Stimulated activated naive CD8-positive, alpha-beta T cell treated with anti-CD3 and anti-CD28 coated beads, Interleukin-15, Interleukin-2, amounts not matched to agents 100 U/mL and 50 U/mL, for 24 hours (primary cell): ENCODE measurements around the gene TINAGL1.

ENCODE experiments used
- ATAC-seq: fragments of 150-1000 bp; cut with Tn5 transposase; one replicate; pipeline ENCODE4 v1.10.0; 2021
- DNase-seq: peaks from one replicate; pipeline ENCODE4 v3.0.0; 2021

Gene TINAGL1, protein sequence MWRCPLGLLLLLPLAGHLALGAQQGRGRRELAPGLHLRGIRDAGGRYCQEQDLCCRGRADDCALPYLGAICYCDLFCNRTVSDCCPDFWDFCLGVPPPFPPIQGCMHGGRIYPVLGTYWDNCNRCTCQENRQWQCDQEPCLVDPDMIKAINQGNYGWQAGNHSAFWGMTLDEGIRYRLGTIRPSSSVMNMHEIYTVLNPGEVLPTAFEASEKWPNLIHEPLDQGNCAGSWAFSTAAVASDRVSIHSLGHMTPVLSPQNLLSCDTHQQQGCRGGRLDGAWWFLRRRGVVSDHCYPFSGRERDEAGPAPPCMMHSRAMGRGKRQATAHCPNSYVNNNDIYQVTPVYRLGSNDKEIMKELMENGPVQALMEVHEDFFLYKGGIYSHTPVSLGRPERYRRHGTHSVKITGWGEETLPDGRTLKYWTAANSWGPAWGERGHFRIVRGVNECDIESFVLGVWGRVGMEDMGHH

DNA sequence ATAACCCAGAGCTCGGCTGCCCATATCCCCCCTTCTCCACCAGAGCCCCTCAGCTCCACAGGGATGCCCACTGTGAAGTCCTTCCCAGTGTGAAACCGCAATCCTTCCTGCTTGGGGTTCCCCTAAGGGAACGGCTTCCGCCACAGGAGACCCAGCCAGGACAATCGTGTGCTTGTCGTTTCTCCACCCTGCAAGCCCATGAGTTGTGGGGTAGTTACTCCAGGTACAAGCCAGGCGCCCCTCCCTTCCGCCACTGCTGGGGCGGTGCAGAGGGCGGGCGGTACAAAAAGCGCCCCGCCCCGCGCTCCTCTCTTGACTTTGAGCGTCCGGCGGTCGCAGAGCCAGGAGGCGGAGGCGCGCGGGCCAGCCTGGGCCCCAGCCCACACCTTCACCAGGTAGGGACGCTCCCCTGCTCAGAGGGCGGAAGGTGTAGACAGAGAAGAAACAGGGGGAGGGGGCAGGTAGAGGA lies at the start of gene TINAGL1:
TINAGL1 (plus strand) TSS at position 315 of the 469 bp plus-strand sequence. CDS start 634 bp downstream, outside the sequence.
- no peak for ATAC-seq
- no peak for DNase-seq

DNA sequence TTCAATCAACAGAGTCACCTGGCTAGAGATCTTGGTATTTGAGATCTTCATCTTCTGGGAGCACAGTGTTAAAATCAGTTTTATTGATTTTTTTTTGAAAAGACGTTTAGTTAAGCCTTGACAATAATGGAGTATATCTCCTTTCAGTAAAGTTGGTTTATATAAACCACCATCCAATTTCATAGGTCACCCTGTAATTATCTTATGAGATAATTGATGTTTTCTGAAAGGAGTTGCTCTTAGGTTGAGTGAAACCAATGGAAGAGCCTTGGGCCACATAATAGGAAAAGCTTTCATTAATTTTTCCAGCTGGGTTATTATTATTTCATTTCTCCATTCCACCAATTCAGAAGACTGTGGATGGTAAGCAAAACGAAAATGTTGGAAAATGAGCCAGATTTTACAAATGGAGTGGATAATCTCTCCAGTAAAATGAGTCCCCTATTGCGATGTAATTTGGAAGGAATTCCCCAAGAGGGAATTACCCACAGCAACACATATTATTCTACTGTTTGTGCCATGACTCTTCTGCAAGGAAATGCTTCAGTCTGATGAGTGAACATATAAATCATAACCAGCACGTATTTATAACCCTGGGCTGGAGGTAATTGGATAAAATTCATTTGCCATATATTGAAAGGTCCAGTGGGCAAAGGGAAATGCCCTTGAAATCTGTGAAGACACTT lies 46.2 kb upstream of the TINAGL1 start:
- ATAC-seq (no peak), DNase-seq (no peak)

DNA sequence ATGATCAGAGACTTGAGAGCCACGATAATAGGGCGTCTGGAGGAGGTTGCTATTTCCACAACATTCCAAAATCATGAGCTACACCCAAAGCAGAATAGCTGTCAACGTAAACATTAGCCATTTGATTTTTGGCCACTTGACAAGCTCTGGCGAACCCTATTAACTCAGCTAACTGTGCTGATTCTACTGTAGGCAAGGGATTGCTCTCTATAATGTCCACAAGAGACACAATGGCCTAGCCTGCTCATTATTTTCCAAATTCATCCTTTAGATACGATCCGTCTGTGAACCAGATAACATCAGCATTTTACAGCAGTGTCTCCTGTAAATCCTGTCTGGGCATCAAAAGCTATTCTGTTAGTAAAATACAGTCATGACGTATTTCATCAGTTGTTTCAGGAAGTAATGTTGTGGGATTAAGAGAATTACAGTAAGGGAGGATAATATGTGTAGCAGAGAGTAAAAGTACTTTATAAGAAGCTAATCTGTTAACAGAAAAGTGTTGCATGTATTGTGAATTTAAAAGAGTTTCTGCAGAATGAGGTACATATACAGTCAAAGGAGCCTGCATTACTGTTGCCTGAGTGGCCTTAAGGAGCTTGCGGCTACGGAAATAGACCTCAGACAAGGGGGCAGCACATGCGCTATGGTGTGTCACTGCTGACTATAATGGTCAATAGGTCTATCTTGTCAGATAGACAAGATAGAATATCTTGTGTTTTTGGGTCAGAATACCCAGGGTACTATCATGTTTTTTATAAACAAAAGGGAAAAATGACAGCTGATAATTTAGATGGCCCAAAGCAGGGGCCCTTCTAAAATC lies 44.9 kb upstream of the TINAGL1 start:
- DNase-seq = no peak

DNA sequence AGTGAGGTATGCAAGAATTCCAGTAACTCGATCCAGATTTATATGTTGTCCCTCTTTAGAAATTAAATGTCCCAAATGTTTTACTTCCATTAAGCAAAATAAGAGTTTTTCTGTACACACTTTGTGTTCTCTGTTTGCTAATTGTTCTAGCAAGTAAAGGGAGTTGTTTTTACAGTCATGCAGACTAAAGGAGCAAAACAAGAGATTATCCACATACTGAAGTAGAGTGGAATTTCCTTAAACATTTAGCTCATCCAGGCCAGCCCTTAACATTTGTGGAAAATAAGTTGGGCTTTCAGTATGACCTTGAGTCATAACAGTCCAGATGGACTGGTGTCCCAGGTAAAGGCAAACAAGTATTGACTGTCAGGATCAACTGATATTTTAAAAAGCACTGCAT lies 44.1 kb upstream of the TINAGL1 start:
- DNase-seq = no peak
- no peak for ATAC-seq

More for the DNA sequence above, 44.9 kb upstream of the TINAGL1 start:
- no peak for ATAC-seq

DNA sequence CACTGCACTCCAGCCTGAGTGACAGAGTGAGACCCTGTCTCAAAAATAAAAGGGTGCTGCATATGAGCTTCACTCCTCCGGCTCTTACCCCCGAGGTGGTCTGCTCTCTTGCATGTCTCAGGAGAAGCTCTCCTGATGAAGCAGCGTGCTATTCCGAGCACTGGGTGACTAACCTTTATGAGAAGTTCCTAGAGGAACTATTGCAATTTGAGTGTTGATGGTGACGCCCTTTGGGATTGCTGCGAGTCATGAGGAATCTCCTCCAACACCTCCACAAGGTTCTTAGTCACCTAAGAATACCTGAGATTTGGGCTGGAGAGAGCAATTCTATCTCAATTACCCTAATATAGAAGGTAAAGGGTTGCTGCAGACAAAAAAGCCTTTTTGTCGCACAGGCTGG lies 40.8 kb upstream of the TINAGL1 start:
- DNase-seq (no peak), ATAC-seq (no peak)

DNA sequence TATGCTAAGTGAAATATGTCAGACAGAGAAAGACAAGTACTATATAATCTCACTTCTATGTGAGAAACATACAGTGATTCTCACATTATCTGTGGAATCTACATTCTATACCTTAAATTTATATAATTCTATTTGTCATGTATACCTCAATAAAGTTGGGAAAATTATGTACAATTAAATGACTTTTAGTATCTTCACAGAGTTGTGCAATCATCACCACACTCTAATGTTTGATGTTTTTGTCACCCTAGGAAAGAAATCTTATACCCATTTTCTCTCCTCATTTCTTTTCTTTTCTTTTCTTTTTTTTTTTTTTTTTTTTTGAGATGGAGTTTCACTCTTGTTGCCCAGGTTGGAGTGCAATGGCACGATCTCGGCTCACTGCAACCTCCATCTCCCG lies 37.0 kb upstream of the TINAGL1 start:
- ATAC-seq = no peak

DNA sequence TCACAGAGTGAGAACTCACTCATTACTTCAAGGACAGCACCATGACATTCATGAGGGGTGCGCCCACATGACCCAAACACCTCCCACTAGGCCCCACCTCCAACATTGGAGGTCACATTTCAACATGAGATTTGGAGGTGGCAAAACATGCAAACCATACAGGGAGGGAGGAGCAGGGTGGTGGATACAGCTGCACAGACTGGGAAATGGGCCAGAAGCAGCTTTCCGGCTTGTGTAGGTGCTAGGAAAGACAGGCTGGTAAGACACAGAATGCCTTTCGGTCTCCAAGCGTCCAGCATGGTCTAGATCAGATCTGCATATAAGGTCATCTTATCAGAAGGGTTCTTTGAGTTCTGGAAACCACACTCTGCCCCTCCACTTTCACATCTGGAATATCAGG lies 35.1 kb upstream of the TINAGL1 start:
- no peak for DNase-seq
- no peak for ATAC-seq

More for the DNA sequence above, 37.0 kb upstream of the TINAGL1 start:
- DNase-seq = no peak

DNA sequence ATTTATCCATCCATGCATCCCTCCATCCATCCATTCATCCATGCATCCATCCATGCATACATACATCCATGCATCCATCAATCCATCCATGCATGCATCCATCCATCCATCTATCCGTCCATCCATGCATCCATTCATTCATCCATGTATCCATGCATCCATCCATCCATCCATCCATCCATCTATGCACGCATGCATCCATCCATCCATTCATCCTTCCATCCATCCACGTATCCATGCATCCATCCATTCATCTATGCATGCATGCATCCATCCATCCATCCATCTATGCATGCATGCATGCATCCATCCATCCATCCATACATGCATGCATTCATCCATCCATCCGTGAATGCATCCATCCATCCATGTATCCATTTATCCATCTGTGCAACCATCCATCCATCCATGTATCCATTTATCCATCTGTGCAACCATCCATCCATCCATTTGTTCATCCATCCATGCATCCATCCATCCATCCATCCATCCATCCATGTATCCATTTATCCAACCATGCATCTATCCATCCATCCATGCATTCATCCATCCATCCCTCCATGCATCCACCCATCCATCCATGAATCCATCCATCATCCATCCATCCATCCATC lies 30.3 kb upstream of the TINAGL1 start:
- DNase-seq (no peak), ATAC-seq (no peak)

DNA sequence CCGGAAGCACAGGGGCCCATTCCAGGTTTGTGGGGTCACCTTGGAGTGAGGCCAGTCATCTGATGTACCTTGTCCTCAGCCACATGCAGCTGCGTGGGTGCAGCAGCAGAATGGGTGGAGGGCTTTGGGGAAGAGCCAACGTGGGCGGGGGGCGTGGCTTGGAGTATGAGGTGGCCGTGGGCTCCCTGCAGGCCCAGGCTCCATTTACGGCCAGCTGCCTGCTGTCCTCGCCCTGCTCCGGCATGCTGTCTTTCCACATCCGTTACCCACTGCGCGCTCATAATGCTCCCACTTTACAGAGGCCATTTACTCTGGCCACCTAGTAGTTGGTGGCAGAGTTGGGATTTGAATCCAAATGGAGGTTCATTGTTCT lies 27.8 kb upstream of the TINAGL1 start:
- DNase-seq = peak; percentile 5

DNA sequence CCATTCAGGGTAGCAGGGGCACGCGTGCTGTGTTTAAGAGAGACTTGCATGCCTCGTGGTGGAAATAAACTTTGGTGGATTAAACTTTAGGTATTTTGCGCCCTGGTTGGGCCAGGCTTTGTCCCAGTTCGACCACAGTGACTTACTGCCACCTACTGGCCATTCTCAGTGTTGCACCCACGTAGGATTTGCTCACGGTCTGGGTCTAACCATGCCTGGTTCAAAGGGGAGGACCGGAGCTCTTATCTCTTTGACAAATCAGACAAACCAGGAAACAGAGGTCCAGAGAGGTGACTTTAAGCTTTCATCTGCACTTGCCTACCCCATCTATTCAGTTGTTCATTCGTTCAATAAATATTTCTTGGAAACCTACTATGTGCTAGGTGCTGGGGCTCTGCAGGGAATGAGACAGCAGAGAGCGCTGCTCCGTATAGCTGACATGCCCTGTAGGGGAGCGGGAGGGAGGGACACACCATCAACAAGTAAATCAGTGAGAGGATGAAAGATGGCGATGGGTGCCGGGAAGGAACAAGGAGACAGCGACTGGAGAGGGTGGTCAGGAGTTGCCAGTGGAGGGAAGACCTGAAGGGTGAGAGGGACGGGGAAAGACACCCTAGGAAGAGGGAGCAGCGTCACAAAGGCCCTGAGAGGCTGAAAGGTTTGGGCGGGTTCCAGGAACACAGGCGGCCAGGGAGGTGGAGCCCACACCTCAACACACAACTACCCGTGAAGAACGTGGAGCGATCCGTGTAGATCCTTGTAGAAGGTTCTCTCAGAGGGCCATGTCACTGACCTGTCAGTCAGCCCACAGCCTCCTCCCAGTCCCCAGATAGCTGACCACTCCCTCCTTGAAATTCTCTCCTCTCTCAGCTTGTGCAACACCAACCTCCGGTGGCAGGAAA lies 27.2 kb upstream of the TINAGL1 start:
- ATAC-seq (peak; percentile 91), DNase-seq (peak; percentile 89)

More for the DNA sequence above, 27.8 kb upstream of the TINAGL1 start:
- no peak for ATAC-seq

DNA sequence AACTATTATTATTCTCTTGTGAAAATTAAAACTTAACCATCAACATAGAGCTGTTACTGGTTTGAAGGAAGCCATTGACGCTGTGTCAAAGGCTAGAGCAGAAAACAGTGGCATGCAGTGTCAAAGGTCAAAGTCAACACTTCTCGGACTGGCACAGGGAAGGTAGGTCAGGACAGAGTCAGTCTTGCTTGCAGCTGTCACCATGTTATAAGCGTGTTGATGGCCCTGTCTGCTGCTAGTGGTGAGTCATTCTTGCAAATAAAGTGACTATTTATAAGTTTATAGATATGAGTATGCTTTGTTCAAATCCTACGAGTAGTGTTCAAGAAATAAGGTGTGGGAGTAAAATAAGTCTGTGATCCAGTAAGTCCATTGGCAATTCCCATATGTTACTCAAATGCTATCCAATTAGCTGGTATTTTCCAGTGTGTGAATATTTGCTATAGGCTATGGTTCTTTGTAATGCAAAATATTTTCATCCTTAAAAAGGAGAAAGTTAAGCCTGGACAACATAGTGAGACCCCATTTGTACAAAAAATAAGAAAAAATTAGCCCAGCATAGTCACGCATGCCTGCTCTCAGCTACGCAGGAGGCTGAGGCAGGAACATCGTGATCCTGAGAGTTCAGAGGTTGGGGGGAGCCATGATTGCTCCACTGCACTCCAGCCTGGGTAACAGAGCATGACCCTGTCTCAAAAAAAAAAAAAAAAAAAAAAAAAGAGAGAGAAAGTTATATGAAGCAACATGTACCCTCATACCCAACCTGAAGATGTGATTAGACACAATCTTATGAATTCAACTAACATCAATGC lies 26.3 kb upstream of the TINAGL1 start:
- DNase-seq = no peak
- ATAC-seq = no peak

DNA sequence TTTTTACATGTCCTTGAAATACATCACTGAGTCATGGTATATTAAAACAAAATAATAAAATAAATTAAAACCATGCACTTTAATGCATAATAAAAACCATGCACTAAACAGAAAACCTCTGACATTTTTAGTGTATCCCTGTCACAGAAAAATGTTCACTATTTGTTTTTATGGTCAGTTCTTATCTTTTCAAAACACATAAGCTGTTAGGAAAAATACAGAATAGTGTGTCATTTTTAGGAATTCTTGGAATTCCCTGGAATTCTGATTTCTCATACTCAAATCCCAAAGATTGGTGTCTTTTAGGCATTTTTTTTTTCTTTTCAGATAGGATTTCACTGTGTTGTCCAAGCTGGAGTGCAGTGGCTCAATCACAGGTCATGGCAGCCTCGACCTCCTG lies 25.1 kb upstream of the TINAGL1 start:
- no peak for ATAC-seq
- no peak for DNase-seq

DNA sequence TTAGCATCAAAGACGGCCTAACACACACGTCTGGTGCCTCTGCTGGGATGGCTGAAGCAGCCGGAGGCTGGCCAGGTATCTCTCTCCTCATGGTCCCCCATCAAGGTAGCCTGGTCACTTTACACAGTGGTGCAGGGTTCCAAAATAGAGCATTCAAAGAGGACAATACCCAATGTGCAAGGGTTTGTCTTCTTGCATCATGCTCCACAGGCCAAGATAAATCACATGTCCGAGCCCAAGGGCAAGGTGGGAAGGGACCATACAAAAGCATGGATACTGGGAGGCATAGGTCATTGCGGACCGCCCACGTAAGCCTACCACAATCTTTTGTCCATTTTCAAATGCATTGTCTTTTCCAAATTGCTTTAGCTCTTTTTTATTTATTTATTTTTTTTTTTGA lies 23.8 kb upstream of the TINAGL1 start:
- no peak for ATAC-seq
- DNase-seq = no peak

DNA sequence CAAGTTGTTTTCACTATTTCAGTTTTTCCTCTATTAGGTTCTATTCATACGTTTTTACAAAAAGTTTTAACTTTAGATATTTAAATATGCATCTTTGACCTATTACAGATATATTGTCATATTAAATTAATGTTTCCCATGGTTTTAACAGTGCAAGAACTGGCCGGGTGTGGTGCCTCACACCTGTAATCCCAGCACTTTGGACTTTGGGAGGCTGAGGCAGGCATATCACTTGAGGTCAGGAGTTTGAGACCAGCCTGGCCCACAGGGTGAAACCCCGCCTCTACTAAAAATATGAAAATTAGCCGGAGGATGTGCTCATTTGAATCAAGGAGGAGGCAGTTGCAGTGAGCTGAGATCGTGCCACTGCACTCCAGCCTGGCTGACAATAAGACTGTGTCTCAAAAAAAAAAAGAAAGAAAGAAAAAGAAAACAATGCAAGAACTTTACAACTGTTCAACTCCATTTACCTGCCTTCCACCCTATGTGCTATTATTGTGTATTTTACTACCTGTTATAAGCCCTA lies 19.8 kb upstream of the TINAGL1 start:
- no peak for DNase-seq

DNA sequence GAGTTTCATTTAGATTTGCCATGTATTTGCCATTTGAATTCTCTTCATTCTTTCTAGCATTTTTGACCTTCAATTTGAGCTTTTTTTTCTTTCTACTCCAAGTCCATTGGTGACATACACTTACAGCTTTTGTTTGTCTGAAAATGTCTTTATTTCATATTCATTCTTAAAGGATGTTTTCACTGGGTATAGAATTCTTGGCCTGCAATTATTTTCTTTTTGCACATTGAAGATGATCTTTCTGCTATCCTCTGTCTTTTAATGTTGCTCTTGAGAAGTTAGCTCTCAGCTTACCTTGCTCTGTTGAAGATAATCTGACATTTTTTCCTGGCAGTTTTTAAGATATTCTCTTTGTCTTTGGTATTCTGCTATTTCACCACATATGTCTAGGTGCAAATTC lies 16.6 kb upstream of the TINAGL1 start:
- DNase-seq (no peak), ATAC-seq (no peak)

More for the DNA sequence above, 19.8 kb upstream of the TINAGL1 start:
- ATAC-seq = no peak

DNA sequence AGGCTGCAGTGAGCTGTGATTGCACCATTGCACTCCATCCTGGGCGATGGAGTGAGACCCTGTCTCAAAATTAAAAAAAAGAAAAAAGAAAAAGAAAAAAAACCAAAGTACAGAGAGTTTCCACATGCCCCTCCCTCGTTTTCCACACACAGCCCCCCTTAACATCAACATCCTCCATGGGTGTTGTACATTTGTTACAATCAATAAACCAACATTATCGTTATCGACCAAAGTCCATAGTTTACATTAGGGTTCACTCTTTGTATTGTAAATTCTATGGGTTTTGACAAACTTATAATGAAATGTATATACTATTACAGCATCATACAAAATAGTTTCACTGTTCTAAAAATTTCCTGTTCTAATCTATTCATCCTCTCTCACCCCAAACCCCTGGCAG lies 15.9 kb upstream of the TINAGL1 start:
- no peak for ATAC-seq
- no peak for DNase-seq

DNA sequence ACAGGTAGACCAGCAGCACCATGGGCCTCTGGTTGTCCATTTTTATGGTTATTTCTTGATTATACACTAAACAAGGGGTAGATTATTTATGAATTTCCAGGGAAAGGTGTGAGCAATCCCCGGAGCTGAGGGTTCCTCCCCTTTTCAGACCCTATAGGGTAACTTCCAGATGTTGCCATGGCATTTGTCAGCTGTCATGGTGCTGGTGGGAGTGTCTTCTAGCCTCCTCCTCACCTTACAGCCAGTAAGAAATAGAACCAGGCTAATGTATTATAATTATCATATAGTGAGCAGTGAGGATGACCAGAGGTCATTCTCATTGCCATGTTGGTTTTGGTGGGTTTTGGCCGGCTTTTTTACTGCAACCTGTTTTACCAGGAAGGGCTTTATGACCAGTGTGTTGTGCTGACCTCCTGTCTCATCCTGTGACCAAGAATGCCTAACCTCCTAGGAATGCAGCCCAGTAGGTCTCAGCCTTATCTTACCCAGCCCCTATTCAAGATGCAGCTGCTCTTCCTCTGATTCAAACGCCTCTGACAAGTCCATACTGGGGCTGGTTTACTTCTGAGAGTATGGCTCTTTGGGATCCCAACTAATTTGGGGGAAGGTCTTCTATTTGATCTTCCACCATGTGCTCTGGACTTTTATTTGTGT lies 13.5 kb upstream of the TINAGL1 start:
- DNase-seq (no peak), ATAC-seq (no peak)

DNA sequence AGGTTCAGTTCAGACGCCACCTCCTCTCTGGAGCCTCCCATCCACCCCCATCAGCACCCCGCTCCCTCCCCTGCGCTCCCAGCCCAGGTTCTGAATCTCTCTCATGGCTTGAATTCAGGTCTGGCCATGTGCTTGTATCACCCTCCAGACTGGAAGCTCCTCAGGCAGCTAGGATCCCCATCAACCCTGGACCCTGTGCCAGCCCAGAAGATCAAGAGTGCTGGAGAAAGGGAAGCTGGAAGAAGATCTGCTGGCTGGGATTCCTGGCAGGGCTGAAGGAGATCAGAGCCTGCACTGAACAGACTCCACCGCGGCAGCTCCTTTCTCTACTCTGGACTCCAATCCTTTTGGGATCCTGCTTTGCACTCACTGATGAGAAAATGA lies 11.7 kb upstream of the TINAGL1 start:
- ATAC-seq (no peak), DNase-seq (no peak)

DNA sequence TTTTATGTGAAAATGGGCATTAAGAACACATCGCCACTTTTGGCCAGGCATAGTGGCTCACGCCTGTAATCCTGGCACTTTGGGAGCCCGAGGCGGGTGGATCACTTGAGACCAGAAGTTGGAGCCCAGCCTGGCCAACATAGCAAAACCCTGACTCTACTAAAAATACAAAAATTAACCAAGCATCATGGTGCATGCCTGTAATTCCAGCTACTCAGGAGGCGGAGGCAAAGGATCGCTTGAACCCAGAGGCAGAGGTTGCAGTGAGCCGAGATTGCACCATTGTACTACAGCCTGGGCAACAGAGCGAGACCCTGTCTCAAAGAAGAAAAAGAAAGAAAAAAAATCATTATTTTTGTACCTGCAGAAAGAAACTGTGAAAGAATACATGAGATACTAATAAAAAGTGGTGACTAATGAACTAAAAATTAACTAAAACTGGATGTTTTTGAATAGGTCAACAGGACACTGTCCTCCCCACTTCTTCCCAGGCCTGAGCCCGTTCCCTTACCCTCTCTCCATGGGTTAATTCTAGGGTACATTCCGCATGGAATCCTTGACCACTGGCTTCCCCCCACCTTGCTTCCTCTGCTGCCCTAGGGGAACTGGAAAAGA lies 8.3 kb upstream of the TINAGL1 start:
- DNase-seq = no peak
- ATAC-seq = no peak
